C4-2B (cell line): ENCODE data around the gene FAM78B.

Source experiments
- H3K27ac ChIP-seq: fragments of 450-650 bp; 2 replicates; pipeline ENCODE4 v1.5.1; 2017
- CTCF ChIP-seq: fragments of 450-650 bp; conservative IDR thresholded peaks from 2 replicates; pipeline ENCODE4 v1.5.1; 2017; ENCODE audit warnings: mild to moderate bottlenecking
- ZFX ChIP-seq: fragments of 450-650 bp; IDR thresholded peaks from 2 replicates; pipeline ENCODE4 v1.6.1; 2017

FAM78B gene

GRCh38 chr1:166151804-166152203 lies 15.0 kb downstream of the FAM78B start:
- H3K27ac ChIP-seq = no peak overlapping the region
- TF ChIP-seq CTCF = no peak
- TF ChIP-seq ZFX = no peak

GRCh38 chr1:166145499-166145898 lies 21.3 kb downstream of the FAM78B start:
- TF ChIP-seq CTCF = no peak
- TF ChIP-seq ZFX = no peak
- H3K27ac ChIP-seq = no peak overlapping the region

- H3K27ac ChIP-seq = no peak overlapping the region
- no peak for TF ChIP-seq ZFX
- TF ChIP-seq CTCF = no peak
Observed at GRCh38 chr1:166141969-166142368, 24.8 kb downstream of the FAM78B start.

GRCh38 chr1:166140251-166140650 lies 26.6 kb downstream of the FAM78B start:
- H3K27ac ChIP-seq = no peak overlapping the region
- no peak for TF ChIP-seq CTCF
- no peak for TF ChIP-seq ZFX

- no peak overlapping the region for H3K27ac ChIP-seq
- TF ChIP-seq CTCF (no peak), ZFX (no peak)
Observed at GRCh38 chr1:166139735-166140134, 27.1 kb downstream of the FAM78B start.

GRCh38 chr1:166136699-166137401 lies 30.0 kb downstream of the FAM78B start:
- TF ChIP-seq CTCF (no peak), ZFX (no peak)
- no peak overlapping the region for H3K27ac ChIP-seq

GRCh38 chr1:166136222-166136621 lies 30.6 kb downstream of the FAM78B start:
- H3K27ac ChIP-seq = no peak overlapping the region
- TF ChIP-seq ZFX (no peak), CTCF (no peak)
